HG03196 (cell line): ENCODE results near the gene CCDC39.
A peak's percentile ranks its signal among the peaks of the same experiment; 100 is the strongest.

Experiments
- ATAC-seq: cut with Tn5 transposase; IDR thresholded peaks from one replicate; pipeline ENCODE4 v1.9.1; 2021; ENCODE audit not compliant: unreplicated experiment

CCDC39 gene

GRCh38 chr3:180679178-180680096 is at the start of gene CCDC39:
Gene CCDC39, minus strand, starts transcription at chr3:180679489. Its CDS starts 109 bp downstream, at chr3:180679380.
- ATAC-seq, result peak; percentile 99

- no peak for ATAC-seq
These were observed 40.7 kb upstream of the CCDC39 start for GRCh38 chr3:180720012-180720411.

GRCh38 chr3:180707896-180708295 is 28.6 kb upstream of the CCDC39 start:
- ATAC-seq, result no peak

GRCh38 chr3:180705619-180706018 is 26.3 kb upstream of the CCDC39 start:
- no peak for ATAC-seq

- no peak for ATAC-seq
These were observed 25.2 kb upstream of the CCDC39 start for GRCh38 chr3:180704532-180704931.

- ATAC-seq, result no peak
These were observed 21.7 kb upstream of the CCDC39 start for GRCh38 chr3:180700941-180701340.

GRCh38 chr3:180698760-180699270 is 19.5 kb upstream of the CCDC39 start:
- ATAC-seq, result no peak

- no peak for ATAC-seq
These were observed 15.0 kb upstream of the CCDC39 start for GRCh38 chr3:180694321-180694720.

- ATAC-seq, result no peak
These were observed 14.4 kb upstream of the CCDC39 start for GRCh38 chr3:180693656-180694055.

GRCh38 chr3:180690061-180690460 is 10.8 kb upstream of the CCDC39 start:
- ATAC-seq, result no peak

- ATAC-seq, result no peak
These were observed 5.5 kb upstream of the CCDC39 start for GRCh38 chr3:180684807-180685206.

GRCh38 chr3:180683816-180684215 is 4.5 kb upstream of the CCDC39 start:
- no peak for ATAC-seq

GRCh38 chr3:180680097-180680430 is 775 bp upstream of the CCDC39 start:
- ATAC-seq, result peak; percentile 46

GRCh38 chr3:180678231-180678630 is 1.1 kb downstream of the CCDC39 start:
- ATAC-seq, result no peak

GRCh38 chr3:180661444-180661843 is 17.8 kb downstream of the CCDC39 start:
- ATAC-seq, result no peak

- no peak for ATAC-seq
These were observed 22.2 kb downstream of the CCDC39 start for GRCh38 chr3:180657094-180657493.

- no peak for ATAC-seq
These were observed 22.9 kb downstream of the CCDC39 start for GRCh38 chr3:180656406-180656805.

GRCh38 chr3:180646187-180646790 is 33.0 kb downstream of the CCDC39 start:
- peak; percentile 48 for ATAC-seq

GRCh38 chr3:180640987-180641386 is 38.3 kb downstream of the CCDC39 start:
- no peak for ATAC-seq

- ATAC-seq, result no peak
These were observed 45.6 kb downstream of the CCDC39 start for GRCh38 chr3:180633722-180634121.

- ATAC-seq, result no peak
These were observed 48.0 kb downstream of the CCDC39 start for GRCh38 chr3:180631317-180631716.

- ATAC-seq, result no peak
These were observed 48.9 kb downstream of the CCDC39 start for GRCh38 chr3:180630371-180630770.
